Astrocyte of the hippocampus (primary cell): ENCODE data around the gene LDB2.
"Not testable (repeated sequence)": the region's sequence is repeated elsewhere in the genome, so short reads cannot be mapped to it uniquely, and the experiment has no call there.

Experiments
- DNase-seq: peaks from one replicate; pipeline ENCODE4 v3.0.0; 2011; ENCODE audit warnings: low read depth, low spot score

LDB2 gene

GRCh38 chr4:16655111-16655510 lies 243.3 kb downstream of the LDB2 start:
- DNase-seq = no peak

- DNase-seq = no peak
Observed at GRCh38 chr4:16652732-16653305, 245.6 kb downstream of the LDB2 start.

GRCh38 chr4:16646459-16646858 lies 252.0 kb downstream of the LDB2 start:
- DNase-seq = no peak

- no peak for DNase-seq
Observed at GRCh38 chr4:16643893-16644292, 254.6 kb downstream of the LDB2 start.

- no peak for DNase-seq
Observed at GRCh38 chr4:16642897-16643296, 255.5 kb downstream of the LDB2 start.

GRCh38 chr4:16641971-16642370 lies 256.5 kb downstream of the LDB2 start:
- DNase-seq = no peak

- DNase-seq = no peak
Observed at GRCh38 chr4:16636912-16637630, 261.4 kb downstream of the LDB2 start.

- DNase-seq = no peak
Observed at GRCh38 chr4:16636304-16636703, 262.1 kb downstream of the LDB2 start.

- not testable (repeated sequence) for DNase-seq
Observed at GRCh38 chr4:16629274-16629673, 269.2 kb downstream of the LDB2 start.

- not testable (repeated sequence) for DNase-seq
Observed at GRCh38 chr4:16628835-16629234, 269.6 kb downstream of the LDB2 start.

- peak; percentile 84 for DNase-seq
Observed at GRCh38 chr4:16627999-16628398, 270.4 kb downstream of the LDB2 start.

GRCh38 chr4:16626945-16627344 lies 271.5 kb downstream of the LDB2 start:
- peak; percentile 89 for DNase-seq

GRCh38 chr4:16622826-16623225 lies 275.6 kb downstream of the LDB2 start:
- no peak for DNase-seq

GRCh38 chr4:16617435-16617834 lies 281.0 kb downstream of the LDB2 start:
- no peak for DNase-seq

- no peak for DNase-seq
Observed at GRCh38 chr4:16617011-16617410, 281.4 kb downstream of the LDB2 start.

GRCh38 chr4:16609170-16609758 lies 289.2 kb downstream of the LDB2 start:
- no peak for DNase-seq

- DNase-seq = no peak
Observed at GRCh38 chr4:16608611-16609125, 289.8 kb downstream of the LDB2 start.

- peak; percentile 19 for DNase-seq
Observed at GRCh38 chr4:16608123-16608522, 290.3 kb downstream of the LDB2 start.

GRCh38 chr4:16607241-16608066 lies 291.0 kb downstream of the LDB2 start:
- no peak for DNase-seq

- DNase-seq = no peak
Observed at GRCh38 chr4:16606691-16607090, 291.8 kb downstream of the LDB2 start.

GRCh38 chr4:16603178-16603577 lies 295.3 kb downstream of the LDB2 start:
- no peak for DNase-seq

GRCh38 chr4:16598597-16599206 lies 299.7 kb downstream of the LDB2 start:
- DNase-seq = peak; percentile 74
